ENCODE results near the gene PSEN2.
"Not testable (repeated sequence)": the region's sequence is repeated elsewhere in the genome, so short reads cannot be mapped to it uniquely, and the experiment has no call there.

PSEN2 gene

DNA sequence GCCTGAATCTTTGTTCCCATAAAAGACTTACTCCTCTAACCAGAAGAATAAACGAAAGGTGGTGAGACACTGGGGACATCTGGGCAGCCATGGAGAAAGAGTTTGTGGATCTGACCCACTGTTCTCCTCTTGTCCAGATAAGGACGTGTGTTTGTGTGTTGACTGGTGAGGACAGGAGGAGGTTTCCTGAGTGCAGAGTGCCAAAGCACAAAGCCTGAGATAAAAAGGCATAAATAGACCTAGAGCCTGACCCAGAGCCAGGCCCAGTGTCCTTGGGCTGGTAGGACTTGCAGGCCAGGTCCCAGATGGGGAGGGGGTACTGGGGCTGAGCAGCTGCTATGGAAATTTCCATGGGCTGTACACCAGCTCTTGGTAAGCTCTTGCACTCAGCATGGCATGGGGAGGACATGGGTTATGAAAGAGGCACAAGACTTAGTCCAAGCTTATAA lies 50.1 kb downstream of the PSEN2 start:
- no peak for DNase-seq

DNA sequence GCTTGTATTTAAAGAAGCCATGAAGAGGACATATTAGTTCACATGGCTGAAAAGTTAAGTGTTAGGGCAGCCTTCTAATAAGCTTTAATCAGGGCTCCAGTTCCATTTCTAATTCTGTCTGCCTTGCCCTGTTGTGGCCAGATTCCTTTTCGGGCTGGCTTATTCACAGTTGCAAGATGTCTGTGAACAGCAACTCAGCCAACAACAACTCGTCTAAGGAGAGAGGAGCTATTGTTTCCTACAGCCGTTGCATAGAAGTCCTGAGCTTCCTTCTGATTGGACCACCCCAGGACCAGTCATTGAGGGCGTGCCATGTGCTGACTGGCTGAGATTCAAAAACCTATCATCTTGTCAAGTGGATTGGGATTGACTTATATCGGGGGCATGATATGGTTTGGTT lies 51.1 kb downstream of the PSEN2 start:
- no peak for DNase-seq

DNA sequence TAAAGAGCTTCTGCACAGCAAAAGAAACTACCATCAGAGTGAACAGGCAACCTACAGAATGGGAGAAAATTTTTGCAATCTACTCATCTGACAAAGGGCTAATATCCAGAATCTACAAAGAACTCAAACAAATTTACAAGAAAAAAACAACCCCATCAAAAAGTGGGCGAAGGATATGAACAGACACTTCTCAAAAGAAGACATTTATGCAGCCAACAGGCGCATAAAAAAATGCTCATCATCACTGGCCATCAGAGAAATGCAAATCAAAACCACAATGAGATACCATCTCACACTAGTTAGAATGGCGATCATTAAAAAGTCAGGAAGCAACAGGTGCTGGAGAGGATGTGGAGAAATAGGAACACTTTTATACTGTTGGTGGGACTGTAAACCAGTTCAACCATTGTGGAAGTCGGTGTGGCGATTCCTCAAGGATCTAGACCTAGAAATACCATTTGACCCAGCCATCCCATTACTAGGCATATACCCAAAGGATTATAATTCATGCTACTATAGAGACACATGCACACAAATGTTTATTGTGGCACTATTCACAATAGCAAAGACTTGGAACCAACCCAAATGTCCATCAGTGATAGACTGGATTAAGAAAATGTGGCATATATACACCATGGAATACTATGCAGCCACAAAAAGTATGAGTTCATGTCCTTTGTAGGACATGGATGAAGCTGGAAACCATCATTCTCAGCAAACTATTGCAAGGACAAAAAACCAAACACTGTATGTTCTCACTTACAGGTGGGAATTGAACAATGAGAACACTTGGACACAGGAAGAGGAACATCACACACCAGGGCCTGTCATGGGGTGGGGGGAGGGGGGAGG lies 59.1 kb downstream of the PSEN2 start:
- DNase-seq: not testable (repeated sequence)

DNA sequence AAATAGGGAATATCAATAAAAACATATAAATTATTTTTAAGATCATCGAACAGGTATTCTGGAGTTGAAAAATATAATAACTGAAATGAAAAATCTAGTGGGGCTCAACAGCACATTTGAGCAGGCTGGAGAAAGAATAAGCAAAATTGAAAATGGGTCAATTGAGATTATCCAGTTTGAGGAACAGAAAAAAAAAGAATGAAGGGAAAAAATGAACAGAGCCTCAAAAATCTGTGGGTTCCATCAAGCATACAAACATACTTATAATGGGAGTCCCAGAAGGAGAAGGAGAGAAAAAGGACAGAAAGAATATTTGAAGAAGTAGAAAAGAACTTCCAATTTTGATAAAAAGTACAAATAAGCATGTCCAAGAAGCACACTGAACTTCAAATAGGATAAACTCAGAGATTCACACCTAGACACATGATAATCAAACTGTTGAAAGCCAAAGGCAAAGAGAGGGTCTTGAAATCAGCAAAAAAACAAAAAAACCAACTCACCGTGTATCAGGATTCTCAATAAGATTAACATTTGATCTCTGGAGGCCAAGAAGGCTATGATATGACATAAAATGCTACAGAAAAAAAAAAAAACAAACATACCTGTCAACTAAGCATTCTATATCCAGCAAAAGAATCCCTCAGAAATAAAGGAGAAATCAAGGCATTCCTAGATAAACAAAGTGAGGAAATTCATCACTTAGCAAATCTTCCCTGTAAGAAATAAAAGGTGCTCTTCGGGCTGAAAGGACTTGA lies 64.2 kb downstream of the PSEN2 start:
- no peak for DNase-seq

DNA sequence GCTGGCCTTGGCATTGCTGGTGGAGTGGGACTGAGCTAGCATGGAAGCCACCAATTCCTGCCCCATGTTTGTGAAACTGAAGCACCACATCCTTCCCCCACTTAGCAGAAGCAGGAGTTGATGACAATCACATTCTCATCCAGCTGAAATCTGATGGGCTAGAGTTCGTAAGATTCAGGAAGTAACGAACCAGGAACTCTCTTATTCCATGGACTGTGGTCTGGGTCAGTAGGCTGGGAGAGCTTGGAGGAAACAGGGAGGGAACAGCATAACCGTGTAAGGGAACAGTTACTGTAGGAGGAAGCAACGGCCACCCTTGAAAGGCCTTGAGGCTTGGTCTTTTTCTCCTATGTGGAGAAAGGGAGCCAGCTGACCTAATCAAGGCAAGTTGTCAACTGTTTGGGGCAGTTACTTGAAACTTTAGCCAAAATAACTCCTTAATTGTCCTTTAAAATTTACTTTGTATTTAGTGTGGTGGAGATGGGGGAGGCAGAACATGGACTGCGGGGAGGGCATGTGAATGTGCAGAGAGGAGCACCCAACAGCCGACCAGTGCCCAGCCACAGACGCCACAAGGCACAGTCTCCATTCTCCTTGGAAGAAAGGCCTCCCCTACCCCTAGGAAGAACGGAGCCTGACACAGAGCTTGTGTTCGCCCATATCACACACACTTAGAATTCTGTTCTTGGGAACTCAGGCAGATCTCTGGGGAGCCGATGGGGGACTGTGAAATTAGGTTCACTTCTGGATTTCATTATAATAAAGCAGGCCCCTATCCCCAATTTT lies 67.7 kb downstream of the PSEN2 start:
- DNase-seq: no peak

DNA sequence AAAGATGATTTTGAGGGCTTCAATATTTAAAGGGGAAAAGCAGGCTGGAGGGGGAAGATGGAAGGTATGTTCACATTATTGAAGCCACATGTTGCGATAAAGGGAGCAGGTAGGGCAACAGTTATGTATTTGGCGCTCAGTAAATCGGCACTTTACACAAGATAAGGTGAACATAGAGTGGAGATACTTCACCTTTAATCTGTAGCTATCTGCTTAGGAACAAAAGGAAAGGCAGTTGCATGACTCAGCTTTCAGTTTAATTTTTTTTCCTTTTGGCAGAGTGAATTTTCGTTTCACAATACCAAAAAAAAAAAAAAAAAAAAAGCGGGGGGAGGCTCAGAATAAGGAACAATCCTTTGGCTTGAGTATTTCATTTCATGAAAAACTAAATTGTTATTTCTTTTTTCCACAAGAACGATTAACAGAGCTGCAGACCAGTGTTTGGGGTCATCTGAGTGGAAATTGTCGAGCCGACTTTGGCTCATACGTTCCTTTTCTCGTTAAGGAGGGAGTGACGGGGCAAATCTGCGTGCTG lies 68.6 kb downstream of the PSEN2 start:
- DNase-seq: peak; percentile 40

DNA sequence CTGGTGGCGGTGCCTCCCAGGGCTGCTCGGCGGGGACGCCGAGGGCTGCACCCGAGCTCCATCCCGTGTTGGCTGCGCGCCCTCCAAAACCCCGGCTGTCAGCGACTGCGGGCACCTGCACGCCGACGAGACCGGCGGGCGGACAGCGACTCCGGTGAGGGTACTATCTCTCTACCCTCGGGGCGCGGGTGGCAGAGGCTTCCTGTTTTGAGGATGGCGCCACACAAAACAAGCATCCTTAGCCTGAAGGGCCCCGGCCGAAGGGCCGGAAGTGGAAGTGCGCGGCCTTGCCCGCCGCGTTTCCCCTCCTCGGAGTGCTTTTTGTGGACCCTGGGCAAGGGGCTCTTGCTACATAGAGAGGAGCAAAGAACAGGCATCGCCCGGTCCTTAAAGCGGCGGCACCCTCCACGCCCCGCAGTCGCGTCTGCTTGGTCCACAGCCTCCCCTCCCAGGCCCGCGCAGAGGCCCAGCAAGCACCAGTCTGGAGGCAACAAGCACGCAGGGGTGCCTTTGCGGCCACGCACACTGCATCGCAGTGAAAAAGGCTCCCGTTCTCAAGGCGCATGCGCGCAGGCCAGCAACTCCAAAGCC lies 69.1 kb downstream of the PSEN2 start:
- DNase-seq: peak; percentile 74

DNA sequence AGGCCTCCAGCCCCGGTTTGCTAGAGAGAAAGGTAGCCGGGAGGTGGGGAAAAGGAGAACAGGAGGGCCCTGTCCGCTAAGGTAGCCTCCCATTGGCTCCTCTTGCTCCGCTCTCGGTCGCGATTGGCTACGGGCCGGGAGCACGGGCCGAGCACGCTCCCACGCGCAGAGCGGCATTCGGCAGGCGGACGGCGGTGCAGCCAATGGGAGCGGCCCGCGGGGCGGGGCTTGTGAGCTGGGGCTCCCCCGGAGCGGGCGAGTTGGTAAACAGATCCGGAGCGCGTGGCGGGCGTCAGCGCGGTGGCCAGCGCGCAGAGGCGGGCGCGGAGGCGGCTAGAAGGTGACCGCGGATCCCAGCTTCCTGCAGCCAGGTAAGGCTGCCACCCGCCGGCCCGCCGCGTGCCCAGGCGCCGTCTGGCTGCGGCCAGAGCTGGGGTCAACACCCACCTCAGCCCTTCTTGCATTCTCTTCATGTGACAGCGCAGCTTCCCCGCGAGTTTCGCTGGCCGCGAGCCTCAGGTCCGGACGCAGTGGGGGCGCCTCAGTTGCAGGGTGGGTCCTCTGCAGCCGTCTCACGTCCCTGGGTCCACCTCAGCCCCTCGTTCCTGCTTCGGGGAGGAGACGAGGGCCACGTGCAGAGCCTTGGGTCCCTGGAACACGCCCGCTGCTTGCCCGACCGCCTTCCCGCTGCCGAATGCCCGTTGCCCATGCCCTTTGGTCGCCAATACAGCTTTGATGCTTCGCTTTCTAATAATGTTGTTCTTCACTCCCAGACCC lies 69.8 kb downstream of the PSEN2 start, which contains the start of gene COQ8A:
Gene COQ8A, plus strand, starts transcription at position 266 of the 777 bp plus-strand sequence. CDS start 21,092 bp downstream, outside the sequence.
- peak; percentile 99 for DNase-seq

DNA sequence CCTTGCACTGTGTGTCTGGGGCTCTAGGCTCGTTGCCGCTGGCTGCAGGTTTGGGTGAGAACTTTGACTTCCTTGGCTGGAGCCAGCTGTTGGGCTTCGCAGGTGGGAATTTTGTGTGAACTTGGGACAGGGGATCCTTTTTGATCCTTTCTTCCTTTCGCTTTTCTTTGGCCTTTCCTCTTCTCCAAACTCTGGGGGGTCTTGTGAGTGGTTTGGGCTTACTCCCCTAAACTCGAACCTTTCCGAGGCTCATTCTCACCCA lies 70.3 kb downstream of the PSEN2 start:
- DNase-seq: no peak

DNA sequence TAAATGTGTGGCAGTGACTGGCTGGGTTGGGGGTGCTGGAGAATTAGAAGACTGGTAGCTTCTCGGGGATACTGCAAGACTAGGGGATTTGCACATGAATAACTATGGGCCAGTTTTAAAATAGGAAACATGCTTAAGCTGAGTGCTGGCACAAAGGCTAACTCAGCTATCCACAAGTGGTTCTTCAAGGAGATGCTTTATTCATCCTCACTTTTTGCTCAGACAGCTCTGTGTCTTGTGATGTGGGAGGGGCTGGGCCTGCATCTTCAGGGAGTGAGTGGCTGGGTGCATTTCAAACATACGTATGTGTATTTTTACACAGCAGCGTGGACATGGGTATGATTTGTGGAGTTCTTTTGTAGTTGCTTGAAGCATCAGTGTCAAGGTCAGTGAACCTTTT lies 72.0 kb downstream of the PSEN2 start:
- no peak for DNase-seq

DNA sequence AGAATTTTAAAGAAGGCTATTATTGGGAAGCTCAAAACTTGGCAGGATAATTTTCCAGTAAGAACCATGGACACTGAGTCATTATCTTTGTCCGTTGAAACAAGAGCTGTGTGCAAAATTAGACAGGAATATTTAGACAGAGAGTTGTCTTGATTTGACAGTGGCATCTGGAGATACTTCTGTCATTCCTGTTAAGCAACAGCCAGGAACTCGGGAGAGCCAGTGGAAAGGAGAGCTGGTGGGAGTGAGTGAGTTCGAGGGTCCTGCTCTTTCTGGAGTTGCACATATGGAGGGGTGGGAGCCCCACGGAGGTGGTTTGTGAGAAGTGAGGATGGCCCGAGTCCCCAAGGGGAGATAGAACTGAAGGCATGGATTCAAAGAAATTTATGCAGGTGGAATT lies 72.7 kb downstream of the PSEN2 start:
- DNase-seq: no peak

DNA sequence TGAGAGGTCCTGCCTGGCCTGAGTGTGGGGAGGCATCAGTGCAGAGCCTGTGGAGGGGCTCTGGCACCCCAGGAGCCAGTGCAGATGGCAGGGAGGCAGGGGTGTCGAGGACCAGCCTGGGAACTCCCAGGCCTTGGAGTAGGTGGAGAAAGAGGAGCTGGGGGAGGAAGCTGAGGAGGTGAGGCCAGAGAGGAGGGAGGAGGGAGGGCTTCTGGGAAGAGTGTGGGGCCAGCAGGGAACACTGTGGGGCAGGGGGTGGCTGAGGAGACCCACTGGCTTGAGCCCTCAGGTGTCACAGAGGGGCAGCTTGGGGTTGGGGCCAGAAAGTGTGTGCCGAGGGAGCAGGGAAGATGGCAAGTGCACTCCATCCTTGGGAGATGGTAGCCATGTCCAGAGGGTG lies 73.5 kb downstream of the PSEN2 start:
- DNase-seq: no peak

DNA sequence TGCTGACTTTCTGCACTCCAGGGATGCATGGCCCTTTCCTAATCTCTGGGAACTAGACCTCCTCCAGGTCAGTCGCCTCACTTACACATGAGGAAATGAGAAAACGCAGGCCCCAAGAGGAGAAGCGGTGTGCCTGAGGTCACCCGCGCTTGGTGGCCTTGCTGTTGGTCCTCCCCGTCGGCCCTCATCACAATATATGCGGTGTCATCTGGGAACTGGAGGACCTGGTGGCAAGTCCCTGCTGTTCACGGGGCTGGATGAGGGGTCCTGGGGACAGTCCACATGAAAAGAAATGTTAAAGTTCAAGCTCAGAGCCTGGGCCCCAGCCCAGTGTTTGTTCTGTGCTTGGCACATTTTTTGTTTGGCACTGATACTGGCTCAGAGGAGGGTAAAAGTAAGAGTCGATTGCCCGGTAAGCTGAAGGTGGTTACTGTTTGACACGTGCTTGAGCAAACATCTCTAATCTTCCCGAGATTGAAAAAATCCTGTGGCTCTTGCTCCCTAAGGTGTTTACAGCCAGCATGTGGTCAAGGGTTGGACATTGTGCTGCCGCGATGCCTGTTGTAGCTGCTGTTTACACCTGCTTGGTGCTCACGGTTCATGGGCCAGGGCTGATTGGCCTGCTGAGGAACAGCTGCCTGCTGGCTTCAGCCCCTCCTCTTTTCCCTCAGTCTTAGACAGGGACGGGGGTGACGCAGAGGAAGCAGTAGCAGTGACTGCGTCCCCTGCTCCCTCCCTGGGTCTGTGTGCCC lies 74.9 kb downstream of the PSEN2 start:
- no peak for DNase-seq

Data from activated CD4-positive, alpha-beta T cell treated with anti-CD3 and anti-CD28 coated beads, Interleukin-2, amount 50 U/mL, for 16 hours (primary cell).